Coronary artery (tissue), 2 donors: ENCODE measurements around the gene CACNA1E.
A peak's percentile ranks its signal among the peaks of the same experiment; 100 is the strongest.

Experiments used
- DNase-seq: peaks from one replicate; pipeline ENCODE4 v3.0.0-alpha.2; 2017; ENCODE audit warnings: low spot score
- H3K27ac ChIP-seq, 2 donors: fragments of 200-600 bp; sonication (generic); one replicate each; pipeline ENCODE4 v1.5.1; 2016 to 2019
- H3K4me3 ChIP-seq: fragments of 200-600 bp; sonication (generic); 2 replicates; pipeline ENCODE4 v1.5.1; 2016; ENCODE audit warnings: mild to moderate bottlenecking, moderate library complexity
- CTCF ChIP-seq: fragments of 200-600 bp; sonication (generic); IDR thresholded peaks from one replicate; pipeline ENCODE4 v1.5.1; 2019; ENCODE audit warnings: antibody characterized with exemption

Gene CACNA1E

DNA sequence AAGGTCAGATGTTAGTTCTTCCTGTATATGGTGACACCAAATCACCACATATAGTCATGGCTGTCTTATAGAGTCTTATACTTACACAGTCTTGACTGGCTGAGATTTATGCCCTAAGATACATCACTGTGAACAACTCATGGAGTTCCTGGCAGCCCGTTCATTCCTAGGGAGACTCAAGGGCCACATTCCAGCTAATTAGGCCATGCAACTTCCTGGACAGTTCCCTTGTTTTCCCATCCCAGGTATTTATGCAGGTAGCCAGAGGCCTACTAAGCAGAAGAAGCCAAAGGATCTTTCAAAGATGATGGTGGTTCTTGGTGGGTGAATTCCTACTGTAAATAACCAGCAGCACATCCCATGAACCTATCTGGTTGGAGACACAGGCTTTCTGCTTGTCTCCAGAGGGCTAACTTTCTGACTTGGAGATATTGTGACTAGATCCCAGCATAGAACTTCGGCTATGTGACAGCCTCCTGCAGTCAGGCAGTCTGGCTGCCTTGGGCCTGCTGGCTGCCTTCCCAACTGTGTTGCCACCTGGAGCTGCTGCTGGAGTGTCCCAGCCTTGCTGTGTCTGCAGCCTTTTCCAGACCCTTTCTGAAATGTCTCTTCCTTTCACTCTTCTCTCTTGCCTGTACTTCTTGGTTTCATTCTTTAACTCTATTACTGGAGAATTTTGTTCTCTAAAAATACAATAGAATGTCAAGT is 283.8 kb downstream of the CACNA1E start:
- no peak for DNase-seq
- H3K4me3 ChIP-seq: no peak overlapping the region
- no peak overlapping the region for H3K27ac ChIP-seq
- TF ChIP-seq CTCF: no peak

- H3K4me3 ChIP-seq: no peak overlapping the region
- no peak overlapping the region for H3K27ac ChIP-seq
- TF ChIP-seq CTCF: no peak
- no peak for DNase-seq
These were observed 285.1 kb downstream of the CACNA1E start for GRCh38 chr1:181768211-181768929.

DNA sequence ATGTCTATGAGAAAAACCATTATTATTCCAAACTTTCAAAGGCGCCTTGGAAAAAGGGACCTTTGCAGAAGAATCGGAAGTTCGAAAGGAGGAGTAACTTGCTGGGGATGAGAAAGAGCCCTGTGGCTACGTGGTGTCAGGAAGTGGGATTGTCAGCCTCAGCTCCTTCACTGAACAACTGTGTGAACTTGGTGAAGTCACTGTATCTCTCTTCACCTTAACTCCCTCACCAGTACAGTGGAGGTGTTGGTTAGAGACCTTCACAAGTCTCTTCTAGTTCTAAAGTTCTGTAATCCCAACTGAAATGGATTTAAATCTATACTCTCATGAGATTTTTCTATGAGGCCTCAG is 285.6 kb downstream of the CACNA1E start:
- H3K27ac ChIP-seq: no peak overlapping the region
- DNase-seq: no peak
- TF ChIP-seq CTCF: no peak
- no peak overlapping the region for H3K4me3 ChIP-seq

DNA sequence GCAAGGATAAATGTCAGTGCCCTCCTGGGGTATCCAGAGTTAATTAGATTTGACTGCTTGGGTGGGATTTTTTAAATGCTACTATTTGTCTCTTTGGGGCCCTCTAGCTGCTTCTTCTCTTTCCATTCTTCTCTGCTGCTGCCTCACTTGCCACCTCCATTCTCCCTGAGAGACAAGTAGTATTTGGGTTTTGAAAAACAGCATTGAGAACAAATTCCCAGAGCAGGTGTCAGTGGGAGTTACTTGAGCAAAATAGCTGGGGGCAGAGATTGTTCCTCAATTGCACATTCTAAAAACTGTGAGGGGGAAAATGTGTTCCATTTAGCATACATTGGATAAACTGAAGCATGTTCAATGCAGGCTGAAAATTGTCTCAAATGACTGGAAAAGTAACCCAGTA is 286.5 kb downstream of the CACNA1E start:
- no peak overlapping the region for H3K4me3 ChIP-seq
- TF ChIP-seq CTCF: no peak
- H3K27ac ChIP-seq: no peak overlapping the region
- no peak for DNase-seq

DNA sequence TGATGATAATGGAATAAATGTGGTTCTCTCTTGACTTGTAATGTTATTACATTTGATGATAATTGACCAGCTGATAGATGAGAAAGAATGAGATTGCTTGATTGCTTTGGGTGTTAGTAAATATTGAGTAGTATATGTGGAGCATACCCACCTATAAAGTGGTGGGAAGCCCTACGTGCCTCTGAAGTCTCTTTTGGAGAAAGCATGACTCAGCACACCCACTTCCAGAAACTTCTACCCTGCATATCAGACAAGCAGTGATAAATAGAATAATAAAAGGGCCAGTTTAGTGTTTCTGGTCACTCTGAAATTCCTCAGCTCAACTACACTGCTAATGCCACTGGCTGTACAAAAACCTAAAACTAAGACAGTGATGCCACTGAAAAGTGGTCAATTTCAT is 289.4 kb downstream of the CACNA1E start:
- no peak overlapping the region for H3K4me3 ChIP-seq
- DNase-seq: no peak
- TF ChIP-seq CTCF: no peak
- no peak overlapping the region for H3K27ac ChIP-seq

- no peak for DNase-seq
- no peak for TF ChIP-seq CTCF
- Histone ChIP-seq H3K4me3 (no peak overlapping the region), H3K27ac (no peak overlapping the region)
These were observed 292.7 kb downstream of the CACNA1E start for GRCh38 chr1:181776044-181776443.

DNA sequence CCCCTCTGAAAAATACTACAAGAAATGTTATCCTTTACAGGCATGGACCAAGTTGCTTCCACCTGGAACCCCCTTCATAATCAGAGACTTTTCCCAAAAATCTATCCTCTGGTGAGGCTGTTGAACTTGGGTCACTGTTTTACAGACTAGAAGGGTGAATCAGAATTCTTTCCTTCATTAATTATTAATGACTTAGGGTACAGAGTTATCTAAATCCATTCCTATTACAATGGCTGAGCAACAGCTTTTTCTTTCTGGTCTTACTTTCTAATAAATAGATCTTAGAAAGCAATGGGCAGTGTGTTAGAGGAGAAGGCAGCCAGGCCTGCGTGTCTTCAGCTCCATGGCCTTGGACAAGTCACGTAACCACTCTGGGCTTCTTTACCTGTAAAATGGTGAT is 294.0 kb downstream of the CACNA1E start:
- Histone ChIP-seq H3K27ac (no peak overlapping the region), H3K4me3 (no peak overlapping the region)
- TF ChIP-seq CTCF: no peak

More for the DNA sequence above, 294.0 kb downstream of the CACNA1E start:
- DNase-seq: peak; percentile 19
